Karpas-422 (cell line): ENCODE data around the gene MOSMO. TPM values are rescaled to one million over a fixed set of nuclear protein-coding genes. Genes with fewer than 3 reads are reported as not detected.

Experiments
- DNase-seq: peaks from one replicate; pipeline ENCODE4 v3.0.0-alpha.2; 2015
- H2AFZ ChIP-seq: fragments of 200-600 bp; sonication (generic); 2 replicates; pipeline ENCODE4 v1.6.1; 2014; ENCODE audit warnings: antibody characterized with exemption, low read length, mixed read lengths
- H3K27ac ChIP-seq: fragments of 200-600 bp; sonication (generic); 2 replicates; pipeline ENCODE4 v1.5.1; 2014; ENCODE audit warnings: mild to moderate bottlenecking, low read length, moderate library complexity
- H3K27me3 ChIP-seq: fragments of 200-600 bp; sonication (generic); 2 replicates; pipeline ENCODE4 v1.6.1; 2014; ENCODE audit warnings: low read length, mixed read lengths
- H3K36me3 ChIP-seq: fragments of 200-600 bp; sonication (generic); 2 replicates; pipeline ENCODE4 v1.6.1; 2014; ENCODE audit warnings: low read length, mixed read lengths; ENCODE audit not compliant: insufficient read depth
- H3K4me1 ChIP-seq: fragments of 200-600 bp; sonication (generic); 2 replicates; pipeline ENCODE4 v1.6.1; 2014; ENCODE audit warnings: mild to moderate bottlenecking, low read length, mixed read lengths
- H3K4me2 ChIP-seq: fragments of 200-600 bp; sonication (generic); 2 replicates; pipeline ENCODE4 v1.6.1; 2014; ENCODE audit warnings: low read length, low read depth, mild to moderate bottlenecking; ENCODE audit not compliant: poor library complexity, severe bottlenecking
- H3K4me3 ChIP-seq: fragments of 200-600 bp; sonication (generic); 2 replicates; pipeline ENCODE4 v1.5.1; 2014; ENCODE audit warnings: mild to moderate bottlenecking, antibody characterized with exemption, low read length, mixed read lengths
- H3K79me2 ChIP-seq: fragments of 200-600 bp; sonication (generic); 2 replicates; pipeline ENCODE4 v1.6.1; 2014; ENCODE audit warnings: mild to moderate bottlenecking, low read length, mixed read lengths
- H3K9ac ChIP-seq: fragments of 200-600 bp; sonication (generic); 2 replicates; pipeline ENCODE4 v1.6.0; 2014; ENCODE audit warnings: low read length
- H3K9me2 ChIP-seq: fragments of 200-600 bp; sonication (generic), shearing (Covaris generic); replicated peaks from 2 replicates; pipeline ENCODE4 v1.6.0; 2014; ENCODE audit warnings: mild to moderate bottlenecking, low read length, moderate library complexity; ENCODE audit not compliant: insufficient read depth
- H3K9me3 ChIP-seq: fragments of 300-700, 200-600 bp; sonication (generic); 2 replicates; pipeline ENCODE4 v1.6.1; 2014; ENCODE audit warnings: low read length, mixed read lengths
- H4K20me1 ChIP-seq: fragments of 200-600 bp; sonication (generic); 2 replicates; pipeline ENCODE4 v1.6.1; 2014; ENCODE audit warnings: mild to moderate bottlenecking, antibody characterized with exemption, low read length, low read depth; ENCODE audit not compliant: insufficient read depth
- total RNA-seq: library from RNA; depleted of rRNA; stranded (reverse); fragments of >200 nt; shearing (Covaris generic); gene quantifications from 2 replicates; pipeline ENCODE4 v1.2.3, GENCODE V29; 2014; ENCODE audit warnings: low replicate concordance

Gene MOSMO
- total RNA-seq, 1 experiment from 2014 or later = 13.9 TPM

DNA sequence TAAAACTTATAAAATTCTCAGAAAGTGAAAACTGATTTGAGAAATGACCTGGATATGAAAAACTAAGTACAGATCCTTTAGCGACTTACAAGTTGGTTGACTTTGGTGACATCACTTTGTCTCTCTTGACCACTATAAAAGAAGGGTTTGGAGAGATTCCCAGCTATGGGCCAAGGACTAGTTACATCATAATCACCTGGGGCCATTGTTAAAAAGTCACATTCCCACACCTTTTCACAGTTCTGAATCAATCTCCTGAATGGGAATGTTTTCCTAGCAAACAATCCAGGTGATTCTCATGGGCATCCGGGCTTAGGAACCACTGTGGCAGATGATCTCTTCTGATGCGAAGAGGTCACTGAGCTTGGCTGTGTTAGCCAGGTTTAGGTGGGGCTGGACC is 83.8 kb downstream of the MOSMO start:
- no peaks in the 10 kb centered on the region for H3K27me3 ChIP-seq
- no peak overlapping the region for H3K4me2 ChIP-seq
- no peaks in the 10 kb centered on the region for H3K36me3 ChIP-seq
- H3K9me2 ChIP-seq = no peaks in the 10 kb centered on the region
- H3K9ac ChIP-seq = no peak overlapping the region
- no peaks in the 10 kb centered on the region for H3K79me2 ChIP-seq
- H3K4me3 ChIP-seq = no peak overlapping the region
- H2AFZ ChIP-seq = no peak overlapping the region
- H3K27ac ChIP-seq = no peak overlapping the region
- H3K9me3 ChIP-seq = no peaks in the 10 kb centered on the region
- H4K20me1 ChIP-seq = no peaks in the 10 kb centered on the region
- no peaks in the 10 kb centered on the region for H3K4me1 ChIP-seq
- no peak for DNase-seq

DNA sequence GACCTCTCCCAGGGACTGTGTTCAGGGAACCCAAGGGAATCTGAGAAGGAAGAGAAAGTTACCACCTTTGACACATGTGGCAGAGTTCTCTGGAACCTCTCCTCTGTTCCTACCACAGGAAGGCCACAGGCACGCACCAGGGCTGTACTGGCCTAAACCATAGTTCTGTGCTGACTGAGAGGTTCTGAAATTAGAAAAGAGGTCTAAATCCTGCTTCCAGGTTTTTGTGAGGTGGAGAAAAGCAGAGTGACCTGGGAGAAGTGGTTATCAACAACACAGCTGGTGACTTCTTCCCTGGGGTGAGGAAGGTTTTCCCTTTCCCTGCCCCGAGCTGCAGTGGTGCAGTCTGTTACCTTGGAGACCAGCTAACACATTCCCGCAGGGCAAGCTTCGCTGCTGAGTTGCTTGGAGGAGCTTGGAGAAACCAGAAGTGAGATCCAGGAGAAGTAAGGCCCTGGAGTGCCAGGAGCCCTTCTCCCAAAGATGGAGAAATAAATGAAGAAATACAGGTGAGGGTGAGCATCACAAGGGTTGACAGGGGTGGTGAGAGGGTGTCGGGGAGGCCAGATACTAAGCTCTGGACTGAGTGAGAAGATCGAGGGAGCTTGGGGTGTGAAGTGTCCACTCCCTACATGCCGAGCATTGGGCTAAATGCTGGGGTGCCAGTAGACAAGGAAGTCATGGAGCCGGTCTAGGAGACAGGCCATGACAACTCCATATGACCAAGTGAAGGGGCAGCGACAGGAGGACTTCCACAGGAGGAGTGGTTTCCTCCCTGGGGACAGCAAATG is 84.4 kb downstream of the MOSMO start, which contains the start of gene VWA3A:
Gene VWA3A (plus strand): TSS at position 399 of the 791 bp plus-strand sequence. CDS start 97 bp downstream, at position 496.
- no peaks in the 10 kb centered on the region for H3K79me2 ChIP-seq
- H3K9me3 ChIP-seq = no peaks in the 10 kb centered on the region
- no peaks in the 10 kb centered on the region for H4K20me1 ChIP-seq
- H3K36me3 ChIP-seq = no peaks in the 10 kb centered on the region
- no peak within 1 kb of the TSS for H3K9ac ChIP-seq
- no peak within 1 kb of the TSS for H2AFZ ChIP-seq
- H3K4me2 ChIP-seq = no peak within 1 kb of the TSS
- no peak within 1 kb of the TSS for H3K4me3 ChIP-seq
- H3K27me3 ChIP-seq = no peaks in the 10 kb centered on the region
- no peak within 1 kb of the TSS for H3K27ac ChIP-seq
- H3K9me2 ChIP-seq = no peaks in the 10 kb centered on the region
- no peak for DNase-seq
- H3K4me1 ChIP-seq = no peaks in the 10 kb centered on the region

DNA sequence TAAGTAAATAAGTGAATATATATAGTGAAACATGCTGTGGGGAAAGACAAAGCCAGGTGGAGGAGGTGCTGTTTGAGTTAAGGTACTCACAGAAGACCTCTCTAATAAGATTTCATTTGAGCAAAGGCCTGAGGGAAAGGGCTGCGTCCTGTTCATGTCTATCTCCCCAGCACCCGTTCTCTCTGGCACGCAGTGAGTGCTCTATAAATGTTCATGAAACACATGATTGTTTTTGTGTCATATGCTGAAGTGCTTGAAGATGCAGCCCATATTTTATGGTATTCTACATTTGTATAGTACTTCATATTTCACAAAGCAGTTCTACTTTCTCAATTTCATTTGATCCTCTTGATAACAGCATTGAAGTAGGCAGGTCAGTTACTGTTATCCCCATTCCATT is 85.4 kb downstream of the MOSMO start:
- H4K20me1 ChIP-seq = no peaks in the 10 kb centered on the region
- DNase-seq = no peak
- H3K36me3 ChIP-seq = no peaks in the 10 kb centered on the region
- H3K27ac ChIP-seq = no peak overlapping the region
- no peaks in the 10 kb centered on the region for H3K9me3 ChIP-seq
- H3K9ac ChIP-seq = no peak overlapping the region
- no peak overlapping the region for H3K4me3 ChIP-seq
- no peaks in the 10 kb centered on the region for H3K79me2 ChIP-seq
- H3K27me3 ChIP-seq = no peaks in the 10 kb centered on the region
- no peaks in the 10 kb centered on the region for H3K9me2 ChIP-seq
- H3K4me2 ChIP-seq = no peak overlapping the region
- peaks cover 2% of the 10 kb centered on the region for H3K4me1 ChIP-seq
- H2AFZ ChIP-seq = no peak overlapping the region

DNA sequence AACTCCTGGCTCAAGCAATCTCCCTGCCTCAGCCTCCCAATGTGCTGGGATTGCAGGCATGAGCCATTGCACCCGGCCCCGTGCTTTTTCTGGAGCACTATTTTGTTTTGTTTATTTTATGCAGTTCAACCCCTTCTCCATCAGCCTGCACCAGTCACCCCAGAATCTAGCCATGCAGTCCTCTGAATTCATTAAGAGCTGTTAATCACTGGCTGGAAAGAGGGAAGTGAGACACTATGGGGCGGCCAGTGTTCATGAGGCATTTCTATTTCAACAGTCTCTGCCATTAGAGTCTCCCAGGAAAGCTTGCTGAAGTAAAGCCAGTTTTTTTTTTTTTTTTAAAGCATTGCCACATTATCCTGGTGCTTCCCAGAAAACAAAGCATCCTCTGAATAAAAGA is 86.1 kb downstream of the MOSMO start:
- Histone ChIP-seq H3K4me1 (peaks cover 8% of the 10 kb centered on the region), H3K27ac (no peak overlapping the region), H3K4me2 (no peak overlapping the region), H3K9me3 (no peaks in the 10 kb centered on the region), H3K9me2 (no peaks in the 10 kb centered on the region), H2AFZ (no peak overlapping the region), H3K9ac (no peak overlapping the region), H3K4me3 (no peak overlapping the region), H3K27me3 (no peaks in the 10 kb centered on the region), H3K36me3 (no peaks in the 10 kb centered on the region), H3K79me2 (no peaks in the 10 kb centered on the region), H4K20me1 (no peaks in the 10 kb centered on the region)
- DNase-seq = no peak

DNA sequence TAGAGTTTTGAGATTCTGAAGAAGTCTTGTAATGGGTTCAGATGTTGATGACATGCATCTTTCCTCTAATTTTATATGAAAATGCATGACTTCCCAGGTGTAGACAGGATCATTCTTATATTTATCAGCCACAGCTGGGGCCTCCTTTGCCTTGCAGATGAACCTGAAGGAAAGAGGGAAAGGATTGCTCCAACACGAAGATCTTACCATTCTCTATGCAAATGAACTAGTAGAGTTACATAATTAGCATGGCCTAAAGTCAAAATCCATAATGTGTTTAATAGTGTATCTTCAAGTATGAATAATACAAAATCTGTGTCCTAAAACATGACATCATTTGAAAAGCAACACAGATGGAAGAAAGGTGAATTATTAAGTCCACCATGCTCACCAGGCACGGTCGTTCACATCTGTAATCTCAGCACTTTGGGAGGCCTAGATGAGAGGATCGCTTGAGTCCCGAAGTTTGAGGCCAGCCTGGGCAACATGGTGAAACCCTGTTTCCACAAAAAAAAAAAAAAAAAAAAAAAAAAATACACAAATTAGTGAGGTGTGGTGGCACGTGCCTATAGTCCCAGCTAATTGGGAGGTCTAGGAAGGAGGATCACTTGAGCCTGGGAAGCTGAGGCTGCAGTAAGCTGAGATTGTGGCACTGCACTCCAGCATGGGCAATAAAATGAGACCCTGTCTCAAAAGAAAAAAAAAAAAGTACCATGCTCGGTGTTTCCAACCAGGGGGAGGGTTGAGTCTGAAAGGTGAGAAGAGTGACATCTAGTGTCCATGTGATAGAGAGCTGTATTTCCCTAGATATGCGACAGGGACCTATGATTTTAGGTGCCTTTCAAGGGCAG is 90.7 kb downstream of the MOSMO start:
- H3K9me2 ChIP-seq = no peaks in the 10 kb centered on the region
- H3K9me3 ChIP-seq = no peaks in the 10 kb centered on the region
- H3K27me3 ChIP-seq = no peaks in the 10 kb centered on the region
- H3K9ac ChIP-seq = no peak overlapping the region
- peaks cover 8% of the 10 kb centered on the region for H3K4me1 ChIP-seq
- H3K4me2 ChIP-seq = peak overlapping the region; percentile 33
- no peaks in the 10 kb centered on the region for H3K79me2 ChIP-seq
- no peaks in the 10 kb centered on the region for H4K20me1 ChIP-seq
- DNase-seq = peak; percentile 83
- no peak overlapping the region for H3K27ac ChIP-seq
- no peak overlapping the region; the same call in 1 of the 2 replicates for H2AFZ ChIP-seq
- no peak overlapping the region for H3K4me3 ChIP-seq
- H3K36me3 ChIP-seq = no peaks in the 10 kb centered on the region

DNA sequence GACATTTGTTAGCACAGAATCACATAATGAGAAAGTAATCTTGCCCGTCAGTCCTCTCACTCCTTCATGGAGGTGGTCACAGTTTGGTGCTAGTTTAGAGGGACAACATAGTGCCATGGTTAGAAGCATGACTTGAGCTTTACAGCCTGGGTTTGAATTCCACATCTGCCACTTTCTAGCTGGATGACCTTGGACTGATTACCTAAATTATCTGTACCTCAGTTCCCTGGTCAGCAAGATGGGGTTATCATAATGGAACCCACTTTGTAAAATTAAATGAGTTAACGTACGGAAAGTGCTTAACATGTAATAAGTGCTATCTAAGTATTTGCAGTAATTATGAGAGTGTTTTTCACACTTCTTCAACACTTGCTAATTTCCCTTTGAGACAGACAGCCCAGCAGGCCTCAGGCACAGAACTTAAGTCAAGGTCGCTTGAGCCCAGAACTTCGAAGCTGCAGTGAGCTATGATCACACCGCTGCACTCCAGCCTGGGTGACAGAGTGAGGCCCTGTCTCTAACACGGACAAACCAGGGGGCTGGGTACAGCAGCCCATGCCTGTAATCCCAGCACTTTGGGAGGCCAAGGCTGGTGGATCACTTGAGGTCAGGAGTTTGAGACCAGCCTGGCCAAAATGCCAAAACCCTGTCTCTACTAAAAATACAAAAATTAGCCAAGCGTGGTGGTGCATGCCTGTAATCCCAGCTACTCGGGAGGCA is 91.5 kb downstream of the MOSMO start:
- H3K9me2 ChIP-seq = no peaks in the 10 kb centered on the region
- DNase-seq = no peak
- H3K9ac ChIP-seq = no peak overlapping the region
- no peaks in the 10 kb centered on the region for H3K79me2 ChIP-seq
- H3K36me3 ChIP-seq = no peaks in the 10 kb centered on the region
- H3K4me3 ChIP-seq = no peak overlapping the region
- H3K4me1 ChIP-seq = peaks cover 8% of the 10 kb centered on the region
- H4K20me1 ChIP-seq = no peaks in the 10 kb centered on the region
- peak overlapping the region; percentile 33 for H3K4me2 ChIP-seq
- no peaks in the 10 kb centered on the region for H3K9me3 ChIP-seq
- no peak overlapping the region for H2AFZ ChIP-seq
- no peak overlapping the region for H3K27ac ChIP-seq
- no peaks in the 10 kb centered on the region for H3K27me3 ChIP-seq

DNA sequence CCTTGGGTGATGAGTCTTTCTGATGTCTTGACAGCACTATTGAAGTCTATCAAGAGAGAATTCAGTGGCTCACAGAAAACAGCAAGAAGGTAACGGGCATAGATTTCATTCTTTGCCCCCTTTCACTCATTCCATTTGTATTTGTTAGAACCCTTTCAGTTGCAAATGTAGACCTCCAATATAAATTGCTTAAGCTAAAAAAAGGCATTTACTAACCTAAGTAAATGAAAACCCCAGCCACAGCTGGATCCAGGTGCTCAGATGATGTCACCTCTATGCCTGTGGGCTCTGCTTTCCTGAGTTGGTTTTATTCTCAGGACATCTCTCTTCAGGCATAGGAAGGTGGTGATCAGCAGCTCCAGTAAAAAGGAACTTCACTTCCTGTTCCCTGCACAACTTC is 95.5 kb downstream of the MOSMO start:
- no peak for DNase-seq
- no peaks in the 10 kb centered on the region for H4K20me1 ChIP-seq
- no peak overlapping the region for H3K4me3 ChIP-seq
- H3K9me2 ChIP-seq = no peaks in the 10 kb centered on the region
- H2AFZ ChIP-seq = no peak overlapping the region
- H3K36me3 ChIP-seq = no peaks in the 10 kb centered on the region
- H3K4me1 ChIP-seq = peaks cover 5% of the 10 kb centered on the region
- H3K27me3 ChIP-seq = no peaks in the 10 kb centered on the region
- no peak overlapping the region for H3K27ac ChIP-seq
- no peaks in the 10 kb centered on the region for H3K9me3 ChIP-seq
- H3K79me2 ChIP-seq = no peaks in the 10 kb centered on the region
- H3K4me2 ChIP-seq = no peak overlapping the region
- no peak overlapping the region for H3K9ac ChIP-seq
